Measurements from ENCODE around the gene OSBPL1A. TPM values are rescaled to one million over a fixed set of nuclear protein-coding genes. Genes with fewer than 3 reads are reported as not detected.

Gene OSBPL1A
- total RNA-seq, 2 experiments from 2014 or later: 2.4 to 2.7 TPM

GRCh38 chr18:24322584-24323136, 75.0 kb downstream of the OSBPL1A start:
- Mint-ChIP-seq H3K4me1 (ENCODE audit: low read depth) (peaks cover 3% of the 10 kb centered on the region), H3K36me3 (ENCODE audit: low read depth) (no peaks in the 10 kb centered on the region), H3K4me3 (no peak overlapping the region), H3K27ac (no peak overlapping the region), H3K9me3 (no peaks in the 10 kb centered on the region), H3K27me3 (ENCODE audit: low read depth) (no peaks in the 10 kb centered on the region)
- no peak for DNase-seq
- intact Hi-C loops (cut with micrococcal nuclease): no loop called here
- CTCF ChIA-PET: no interaction called here

GRCh38 chr18:24321071-24321470, 76.6 kb downstream of the OSBPL1A start:
- CTCF ChIA-PET: no interaction called here
- H3K4me3 Mint-ChIP-seq: no peak overlapping the region

DNA sequence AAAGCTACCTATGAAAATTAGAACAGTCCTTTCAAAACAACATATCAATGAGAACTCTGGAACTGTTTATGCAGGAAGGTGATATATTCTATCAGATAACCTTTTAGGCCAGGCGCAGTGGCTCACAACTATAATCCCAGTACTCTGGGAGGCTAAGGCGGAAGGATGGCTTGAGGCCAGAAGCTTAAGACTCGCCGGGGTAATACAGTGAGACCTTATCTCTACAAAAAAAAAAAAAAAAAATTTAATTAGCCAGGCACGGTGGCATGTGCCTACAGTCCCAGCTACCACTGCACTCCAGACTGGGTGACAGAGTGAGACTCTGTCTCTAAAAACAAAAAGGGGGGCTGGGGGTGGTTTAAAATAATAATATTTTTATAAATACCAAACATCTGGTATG, 77.9 kb downstream of the OSBPL1A start:
- no peak overlapping the region for H3K4me3 Mint-ChIP-seq
- DNase-seq: no peak
- no peaks in the 10 kb centered on the region for H3K27me3 Mint-ChIP-seq (ENCODE audit: low read depth)
- CTCF ChIA-PET: interaction anchor here (0.9 kb wide), 1 partner anchor 170 kb away, joined by 3 read pairs; no protein-coding TSS in a partner anchor
- H3K27ac Mint-ChIP-seq: no peak overlapping the region
- peaks cover 8% of the 10 kb centered on the region for H3K4me1 Mint-ChIP-seq (ENCODE audit: low read depth)
- intact Hi-C loops (cut with micrococcal nuclease): no loop called here
- H3K9me3 Mint-ChIP-seq: no peaks in the 10 kb centered on the region
- H3K36me3 Mint-ChIP-seq (ENCODE audit: low read depth): no peaks in the 10 kb centered on the region

More at GRCh38 chr18:24321071-24321470, 76.6 kb downstream of the OSBPL1A start:
- no peaks in the 10 kb centered on the region for H3K9me3 Mint-ChIP-seq
- H3K36me3 Mint-ChIP-seq (ENCODE audit: low read depth): no peaks in the 10 kb centered on the region
- H3K4me1 Mint-ChIP-seq (ENCODE audit: low read depth): peaks cover 8% of the 10 kb centered on the region
- intact Hi-C loops (cut with micrococcal nuclease): no loop called here
- no peaks in the 10 kb centered on the region for H3K27me3 Mint-ChIP-seq (ENCODE audit: low read depth)
- DNase-seq: no peak
- H3K27ac Mint-ChIP-seq: no peak overlapping the region

GRCh38 chr18:24317370-24317769, 80.3 kb downstream of the OSBPL1A start:
- DNase-seq: no peak
- intact Hi-C loops (cut with micrococcal nuclease): no loop called here
- Mint-ChIP-seq H3K4me3 (no peak overlapping the region), H3K4me1 (ENCODE audit: low read depth) (peaks cover 8% of the 10 kb centered on the region), H3K9me3 (no peaks in the 10 kb centered on the region), H3K36me3 (ENCODE audit: low read depth) (no peaks in the 10 kb centered on the region), H3K27me3 (ENCODE audit: low read depth) (no peaks in the 10 kb centered on the region), H3K27ac (no peak overlapping the region)
- CTCF ChIA-PET: no interaction called here

DNA sequence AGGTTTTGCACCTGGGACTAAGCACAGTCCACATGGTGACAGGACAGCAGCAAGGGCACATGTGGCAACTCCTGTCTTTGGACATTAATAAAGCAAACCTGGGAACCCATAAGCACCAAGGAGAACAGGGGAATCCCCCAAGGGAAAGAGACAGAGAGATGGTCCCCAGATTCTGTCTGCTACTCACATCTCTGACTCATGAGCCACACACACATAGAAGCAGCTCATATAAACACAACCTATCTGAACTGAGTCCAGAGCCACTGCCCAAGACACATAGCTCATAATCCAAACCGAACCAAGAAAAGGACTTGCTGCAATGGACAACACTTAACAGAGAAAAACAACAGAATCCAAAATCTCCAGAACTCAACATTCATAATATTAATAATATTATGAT, 82.5 kb downstream of the OSBPL1A start:
- Mint-ChIP-seq H3K27ac (no peak overlapping the region), H3K36me3 (ENCODE audit: low read depth) (no peaks in the 10 kb centered on the region), H3K9me3 (no peaks in the 10 kb centered on the region), H3K27me3 (ENCODE audit: low read depth) (no peaks in the 10 kb centered on the region), H3K4me1 (ENCODE audit: low read depth) (peaks cover 8% of the 10 kb centered on the region), H3K4me3 (no peak overlapping the region)
- DNase-seq: no peak
- intact Hi-C loops (cut with micrococcal nuclease): no loop called here
- CTCF ChIA-PET: interaction anchor here (0.7 to 1.0 kb wide), 2 partner anchors 45 to 189 kb away, joined by 3 to 4 read pairs; no protein-coding TSS in a partner anchor

DNA sequence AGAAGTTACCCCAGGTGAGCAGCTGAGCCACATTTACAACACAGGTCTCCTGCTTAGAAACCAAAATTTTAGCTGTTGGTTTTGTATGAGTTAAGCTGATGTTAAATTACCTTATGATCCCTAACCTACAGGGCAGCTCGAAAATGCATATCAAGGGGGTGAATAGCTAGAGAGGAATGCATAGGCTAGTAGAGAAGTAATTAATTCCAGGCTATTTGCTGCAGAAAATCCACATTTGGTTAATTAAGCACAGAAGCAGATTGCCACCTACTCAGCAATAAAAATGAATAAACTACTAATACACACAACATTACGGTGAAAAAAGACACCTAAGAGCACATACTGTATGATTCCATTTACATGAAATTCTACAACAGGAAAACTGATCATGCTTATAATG, 91.4 kb downstream of the OSBPL1A start:
- Mint-ChIP-seq H3K9me3 (peaks cover 2% of the 10 kb centered on the region), H3K27ac (no peak overlapping the region), H3K4me1 (ENCODE audit: low read depth) (no peaks in the 10 kb centered on the region), H3K36me3 (ENCODE audit: low read depth) (peaks cover 3% of the 10 kb centered on the region), H3K4me3 (no peak overlapping the region), H3K27me3 (ENCODE audit: low read depth) (no peaks in the 10 kb centered on the region)
- CTCF ChIA-PET: interaction anchor here (0.6 kb wide), 1 partner anchor 237 kb away, joined by 3 read pairs; no protein-coding TSS in a partner anchor
- intact Hi-C loops (cut with micrococcal nuclease): no loop called here
- DNase-seq: no peak

GRCh38 chr18:24300703-24301102, 96.9 kb downstream of the OSBPL1A start:
- H3K27ac Mint-ChIP-seq: no peak overlapping the region
- intact Hi-C loops (cut with micrococcal nuclease): no loop called here
- no peaks in the 10 kb centered on the region for H3K27me3 Mint-ChIP-seq (ENCODE audit: low read depth)
- peaks cover under 1% of the 10 kb centered on the region for H3K9me3 Mint-ChIP-seq
- H3K36me3 Mint-ChIP-seq (ENCODE audit: low read depth): peaks cover 6% of the 10 kb centered on the region
- CTCF ChIA-PET: no interaction called here
- no peaks in the 10 kb centered on the region for H3K4me1 Mint-ChIP-seq (ENCODE audit: low read depth)
- H3K4me3 Mint-ChIP-seq: no peak overlapping the region
- DNase-seq: no peak

DNA sequence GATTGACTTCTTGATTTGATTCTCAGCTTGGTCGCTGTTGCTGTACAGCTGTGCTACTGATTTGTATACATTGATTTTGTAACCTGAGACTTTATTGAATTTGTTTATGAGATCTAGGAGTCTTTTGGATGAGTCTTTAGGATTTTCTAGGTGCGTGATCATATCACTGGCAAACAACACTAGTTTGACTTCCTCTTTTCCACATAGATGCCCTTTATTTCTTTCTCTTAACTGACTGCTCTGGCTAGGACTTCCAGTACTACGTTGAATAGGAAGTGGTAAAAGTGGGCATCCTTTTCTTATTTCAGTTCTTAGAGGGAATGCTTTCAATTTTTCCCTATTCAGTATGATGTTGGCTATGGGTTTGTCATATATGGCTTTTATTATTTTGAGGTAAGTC, 101.3 kb downstream of the OSBPL1A start:
- Mint-ChIP-seq H3K4me3 (no peak overlapping the region), H3K9me3 (no peaks in the 10 kb centered on the region), H3K27ac (no peak overlapping the region), H3K27me3 (ENCODE audit: low read depth) (no peaks in the 10 kb centered on the region), H3K4me1 (ENCODE audit: low read depth) (peaks cover 3% of the 10 kb centered on the region), H3K36me3 (ENCODE audit: low read depth) (peaks cover 3% of the 10 kb centered on the region)
- DNase-seq: no peak
- CTCF ChIA-PET: no interaction called here
- intact Hi-C loops (cut with micrococcal nuclease): no loop called here

DNA sequence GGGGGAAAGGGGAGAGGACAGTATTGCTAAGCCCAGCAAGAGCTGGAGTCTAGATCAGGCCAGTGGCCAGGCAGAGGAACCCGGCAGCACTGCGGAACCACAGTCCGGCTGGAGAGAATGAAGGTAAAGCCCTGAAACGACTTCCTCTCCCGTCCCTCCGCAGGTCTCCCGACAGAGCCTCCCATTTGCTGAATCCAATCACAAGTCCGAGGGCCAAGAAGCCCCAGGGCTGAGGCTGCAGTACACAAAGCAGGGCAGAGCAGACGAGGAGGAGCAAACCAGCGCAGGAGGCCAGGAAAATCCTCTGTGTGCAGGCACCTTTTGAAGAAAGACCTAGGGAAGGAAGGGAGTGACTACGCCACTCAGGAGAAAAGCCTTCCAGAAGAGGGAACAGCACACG, 104.4 kb downstream of the OSBPL1A start:
- H3K9me3 Mint-ChIP-seq: no peaks in the 10 kb centered on the region
- H3K4me3 Mint-ChIP-seq: no peak overlapping the region
- CTCF ChIA-PET: no interaction called here
- DNase-seq: no peak
- intact Hi-C loops (cut with micrococcal nuclease): no loop called here
- H3K4me1 Mint-ChIP-seq (ENCODE audit: low read depth): peaks cover 3% of the 10 kb centered on the region
- H3K27ac Mint-ChIP-seq: no peak overlapping the region
- peaks cover 2% of the 10 kb centered on the region for H3K27me3 Mint-ChIP-seq (ENCODE audit: low read depth)
- no peaks in the 10 kb centered on the region for H3K36me3 Mint-ChIP-seq (ENCODE audit: low read depth)

DNA sequence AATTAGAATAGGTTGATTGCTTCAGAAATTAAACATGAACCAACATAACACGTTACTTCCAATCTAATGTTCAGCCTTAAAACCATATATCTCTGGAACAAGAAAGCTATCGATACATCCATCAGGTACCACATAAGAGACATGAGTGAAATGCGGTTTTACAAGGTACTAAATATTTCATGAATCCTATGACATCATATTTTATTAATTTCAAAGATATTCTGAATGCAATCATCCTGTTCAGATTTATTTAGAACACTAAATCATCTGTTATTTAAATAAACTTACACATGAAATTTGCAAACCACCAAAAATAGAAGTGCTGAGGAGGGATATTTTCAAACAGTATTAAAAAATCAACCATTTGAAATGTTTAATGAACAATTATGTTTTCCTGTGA, 119.0 kb downstream of the OSBPL1A start:
- Mint-ChIP-seq H3K4me1 (ENCODE audit: low read depth) (no peaks in the 10 kb centered on the region), H3K36me3 (ENCODE audit: low read depth) (no peaks in the 10 kb centered on the region), H3K27me3 (ENCODE audit: low read depth) (peaks cover 11% of the 10 kb centered on the region), H3K9me3 (no peaks in the 10 kb centered on the region), H3K4me3 (no peak overlapping the region), H3K27ac (no peak overlapping the region)
- CTCF ChIA-PET: interaction anchor here (0.6 kb wide), 1 partner anchor 106 kb away, joined by 3 read pairs; no protein-coding TSS in a partner anchor
- intact Hi-C loops (cut with micrococcal nuclease): no loop called here
- no peak for DNase-seq

DNA sequence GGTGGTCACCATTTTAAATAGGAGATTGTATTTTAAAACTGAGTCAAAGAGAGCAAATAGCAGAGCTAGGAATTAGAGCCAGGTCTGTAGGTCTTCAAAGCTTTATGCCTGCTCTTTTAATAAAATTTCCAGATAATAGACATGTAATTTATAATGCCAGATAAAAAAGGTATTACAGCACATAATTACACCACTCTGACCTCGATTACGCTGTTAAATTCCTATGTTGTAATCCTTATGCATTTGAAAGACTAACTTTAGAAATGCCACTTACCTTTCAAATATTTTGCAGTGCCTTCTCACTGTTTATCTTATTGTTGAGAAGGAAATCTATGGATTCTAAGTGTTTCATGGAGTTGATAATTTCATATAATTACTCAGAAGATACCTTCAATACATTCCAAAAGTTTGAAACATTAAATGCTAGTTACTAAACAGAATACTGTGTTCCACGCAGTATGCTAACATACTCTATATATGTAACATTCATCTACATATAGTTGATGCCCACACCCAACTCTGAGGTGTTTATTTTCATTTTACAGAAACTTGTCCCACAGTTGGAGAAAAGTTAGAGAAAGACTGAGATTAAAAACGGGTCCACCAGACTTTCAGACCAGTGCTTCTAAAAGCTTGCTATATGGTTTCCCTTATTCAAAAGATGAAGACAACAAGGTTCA, 120.0 kb downstream of the OSBPL1A start:
- intact Hi-C loops (cut with micrococcal nuclease): no loop called here
- DNase-seq: no peak
- Mint-ChIP-seq H3K36me3 (ENCODE audit: low read depth) (no peaks in the 10 kb centered on the region), H3K4me1 (ENCODE audit: low read depth) (no peaks in the 10 kb centered on the region), H3K4me3 (no peak overlapping the region), H3K27me3 (ENCODE audit: low read depth) (peaks cover 16% of the 10 kb centered on the region), H3K27ac (no peak overlapping the region), H3K9me3 (no peaks in the 10 kb centered on the region)
- CTCF ChIA-PET: no interaction called here

DNA sequence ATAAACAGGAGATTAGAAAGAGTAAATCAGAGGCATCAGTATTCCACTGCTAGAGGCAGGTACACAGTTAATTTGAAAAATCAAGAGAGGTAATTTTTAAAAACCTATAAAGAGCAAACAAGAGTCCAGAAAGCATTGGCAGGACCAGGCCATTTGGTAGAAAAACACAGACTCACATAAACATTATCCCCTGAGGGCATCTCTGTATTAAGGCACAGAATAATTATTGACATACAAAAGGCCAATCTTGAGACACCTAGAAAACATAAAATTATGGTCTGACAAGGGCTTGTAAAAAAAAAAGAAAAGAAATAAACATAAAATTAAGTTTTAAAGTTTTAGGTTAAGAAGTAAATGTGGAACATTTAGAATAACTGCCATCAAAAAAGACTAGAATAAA, 120.6 kb downstream of the OSBPL1A start:
- intact Hi-C loops (cut with micrococcal nuclease): no loop called here
- peaks cover 3% of the 10 kb centered on the region for H3K4me1 Mint-ChIP-seq (ENCODE audit: low read depth)
- H3K27ac Mint-ChIP-seq: no peak overlapping the region
- CTCF ChIA-PET: no interaction called here
- H3K9me3 Mint-ChIP-seq: no peaks in the 10 kb centered on the region
- H3K4me3 Mint-ChIP-seq: no peak overlapping the region
- H3K27me3 Mint-ChIP-seq (ENCODE audit: low read depth): peaks cover 19% of the 10 kb centered on the region
- DNase-seq: no peak
- no peaks in the 10 kb centered on the region for H3K36me3 Mint-ChIP-seq (ENCODE audit: low read depth)

DNA sequence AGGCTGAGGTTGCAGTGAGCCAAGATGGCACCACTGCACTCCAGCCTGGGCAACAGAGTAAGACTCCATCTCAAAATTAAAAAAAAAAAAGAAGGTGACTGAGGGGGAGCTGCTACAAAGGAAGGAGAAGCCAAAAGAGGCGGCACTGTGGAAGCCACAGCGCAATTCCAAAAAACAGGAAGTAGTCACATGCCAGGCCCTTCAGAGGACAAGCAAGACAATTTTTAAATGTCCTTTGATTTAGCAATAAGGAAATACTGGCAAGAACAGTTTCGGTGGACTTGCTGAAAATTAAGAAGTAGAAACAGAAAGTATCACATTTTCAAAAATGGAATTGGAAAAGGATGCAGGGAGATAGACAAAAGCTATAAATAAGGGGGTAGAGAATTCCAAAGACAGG, 122.8 kb downstream of the OSBPL1A start:
- Mint-ChIP-seq H3K4me1 (ENCODE audit: low read depth) (peaks cover 3% of the 10 kb centered on the region), H3K27me3 (ENCODE audit: low read depth) (peaks cover 32% of the 10 kb centered on the region), H3K36me3 (ENCODE audit: low read depth) (no peaks in the 10 kb centered on the region), H3K27ac (no peak overlapping the region), H3K4me3 (no peak overlapping the region), H3K9me3 (no peaks in the 10 kb centered on the region)
- intact Hi-C loops (cut with micrococcal nuclease): no loop called here
- CTCF ChIA-PET: no interaction called here
- no peak for DNase-seq

All from activated naive CD4-positive, alpha-beta T cell treated with anti-CD3 and anti-CD28 coated beads for 36 hours (primary cell).